HepG2 (cell line): ENCODE results near the gene NEK3. TPM values are rescaled to one million over a fixed set of nuclear protein-coding genes. Genes with fewer than 3 reads are reported as not detected.

Experiments
- BCL3 ChIP-seq: sonication (generic); formaldehyde crosslinking; IDR thresholded peaks from 2 replicates; pipeline ENCODE4 v1.5.1; 2020; ENCODE audit warnings: mild to moderate bottlenecking, missing genetic modification reagents, moderate library complexity
- IRF2 ChIP-seq: IDR thresholded peaks from 2 replicates; pipeline ENCODE4 v1.6.1; 2018; ENCODE audit warnings: missing genetic modification reagents, missing compliant biosample characterization
- KLF16 ChIP-seq, 2 experiments: sonication (generic) in 1 of 2; formaldehyde crosslinking in 1 of 2; IDR thresholded peaks; 2 replicates each; pipeline versions ENCODE4 v1.6.1 to v1.8.0; 2016 to 2023; ENCODE audit warnings: missing genetic modification reagents in 2 of 2, missing compliant biosample characterization in 1 of 2
- SMARCE1 ChIP-seq: fragments of 450-650 bp; IDR thresholded peaks from 2 replicates; pipeline ENCODE4 v1.6.1; 2017; ENCODE audit warnings: borderline replicate concordance
- SNRNP70 ChIP-seq: fragments of 200-400 bp; formaldehyde crosslinking; IDR thresholded peaks from 2 replicates; pipeline ENCODE4 v1.6.1; 2017; ENCODE audit warnings: mild to moderate bottlenecking, low read depth, low read length, moderate library complexity
- STAG1 ChIP-seq: sonication (generic); formaldehyde crosslinking; IDR thresholded peaks from 2 replicates; pipeline ENCODE4 v1.4.0; 2020; ENCODE audit warnings: missing genetic modification reagents
- SYNCRIP ChIP-seq: fragments of 200-400 bp; formaldehyde crosslinking; IDR thresholded peaks from 2 replicates; pipeline ENCODE4 v1.6.1; 2018; ENCODE audit warnings: mild to moderate bottlenecking, low read depth, low read length; ENCODE audit not compliant: insufficient read depth
- UBTF ChIP-seq: sonication (generic); formaldehyde crosslinking; IDR thresholded peaks from 2 replicates; pipeline ENCODE4 v1.4.0; 2020; ENCODE audit warnings: mild to moderate bottlenecking, missing genetic modification reagents
- XBP1 ChIP-seq: sonication (generic); formaldehyde crosslinking; IDR thresholded peaks from 2 replicates; pipeline ENCODE4 v1.5.0; 2020; ENCODE audit warnings: missing genetic modification reagents
- ZFP41 ChIP-seq: sonication (generic); formaldehyde crosslinking; IDR thresholded peaks from 2 replicates; pipeline ENCODE4 v1.4.0; 2020; ENCODE audit warnings: mild to moderate bottlenecking, missing genetic modification reagents, borderline replicate concordance
- ZFP62 ChIP-seq: sonication (generic); formaldehyde crosslinking; IDR thresholded peaks from 2 replicates; pipeline ENCODE4 v1.4.0; 2020; ENCODE audit warnings: missing genetic modification reagents
- ZMAT5 ChIP-seq: sonication (generic); formaldehyde crosslinking; IDR thresholded peaks from 2 replicates; pipeline ENCODE4 v1.5.0; 2020; ENCODE audit warnings: mild to moderate bottlenecking, low read depth, missing genetic modification reagents, borderline replicate concordance
- ZNF280D ChIP-seq: sonication (generic); formaldehyde crosslinking; IDR thresholded peaks from 2 replicates; pipeline ENCODE4 v1.5.1; 2020; ENCODE audit warnings: mild to moderate bottlenecking, missing genetic modification reagents
- ZNF329 ChIP-seq: sonication (generic); formaldehyde crosslinking; IDR thresholded peaks from 2 replicates; pipeline ENCODE4 v1.9.0; 2021; ENCODE audit warnings: low read depth, mild to moderate bottlenecking, missing genetic modification reagents
- ZNF431 ChIP-seq: sonication (generic); formaldehyde crosslinking; IDR thresholded peaks from 2 replicates; pipeline ENCODE4 v1.9.0; 2022; ENCODE audit warnings: missing genetic modification reagents, low read depth, mild to moderate bottlenecking, borderline replicate concordance
- ZNF546 ChIP-seq: sonication (generic); formaldehyde crosslinking; conservative IDR thresholded peaks from 2 replicates; pipeline ENCODE4 v1.8.1; 2023; ENCODE audit warnings: mild to moderate bottlenecking, missing genetic modification reagents
- ZNF781 ChIP-seq: sonication (generic); formaldehyde crosslinking; IDR thresholded peaks from 2 replicates; pipeline ENCODE4 v1.5.1; 2020; ENCODE audit warnings: borderline replicate concordance, mild to moderate bottlenecking, missing genetic modification reagents; ENCODE audit errors: not compliant biosample characterization
- ZNF792 ChIP-seq: IDR thresholded peaks from 2 replicates; pipeline ENCODE4 v1.6.1; 2016
- polyA plus RNA-seq, 8 experiments: library from polyadenylated mRNA; depleted of rRNA in 3 of 8; stranded (reverse) in 7 of 8; unstranded in 1 of 8; fragments of >200 nt; fragmentation: Illumina TruSeq in 4 of 8; extraction: Trizol in 4 of 8; gene quantifications; 2 replicates each; pipeline versions ENCODE4 v1.2.1 to v1.2.3, GENCODE V29; 2011 to 2016; ENCODE audit warnings: low read depth in 4 of 8, missing spikeins in 1 of 8, mixed read lengths in 1 of 8; ENCODE audit not compliant: insufficient read depth in 1 of 8
- total RNA-seq, 5 experiments: library from RNA; depleted of rRNA; stranded (reverse); fragments of >200 nt; fragmentation: Illumina TruSeq; extraction: Trizol; gene quantifications; 2 replicates each; pipeline ENCODE4 v1.2.3, GENCODE V29; 2016; ENCODE audit warnings: low read depth in 1 of 5
- TF ChIP-seq, protein P1 (sequence below): sonication (generic); formaldehyde crosslinking; IDR thresholded peaks from 2 replicates; pipeline ENCODE4 v1.4.0; 2020; ENCODE audit warnings: missing genetic modification reagents, borderline replicate concordance

NEK3 gene
- total and polyA plus RNA-seq, 2 of the 13 experiments (the other 11 are each of a cell fraction or from before 2014, with no cell fraction given), result 36.7 to 68.2 TPM

GRCh38 chr13:52194184-52194868, 34.9 kb upstream of the NEK3 start (continued):
- peak; percentile 13 for TF ChIP-seq STAG1
- TF ChIP-seq ZFP62 (CRISPR knock-in tag), result no peak
- TF ChIP-seq ZNF792 (CRISPR knock-in tag), result peak; percentile 95; the same call in 1 of the 2 replicates
- TF ChIP-seq, protein P1, sequence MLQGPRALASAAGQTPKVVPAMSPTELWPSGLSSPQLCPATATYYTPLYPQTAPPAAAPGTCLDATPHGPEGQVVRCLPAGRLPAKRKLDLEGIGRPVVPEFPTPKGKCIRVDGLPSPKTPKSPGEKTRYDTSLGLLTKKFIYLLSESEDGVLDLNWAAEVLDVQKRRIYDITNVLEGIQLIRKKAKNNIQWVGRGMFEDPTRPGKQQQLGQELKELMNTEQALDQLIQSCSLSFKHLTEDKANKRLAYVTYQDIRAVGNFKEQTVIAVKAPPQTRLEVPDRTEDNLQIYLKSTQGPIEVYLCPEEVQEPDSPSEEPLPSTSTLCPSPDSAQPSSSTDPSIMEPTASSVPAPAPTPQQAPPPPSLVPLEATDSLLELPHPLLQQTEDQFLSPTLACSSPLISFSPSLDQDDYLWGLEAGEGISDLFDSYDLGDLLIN (CRISPR knock-in tag), result no peak
- TF ChIP-seq ZNF329 (CRISPR knock-in tag), result no peak
- no peak for TF ChIP-seq ZMAT5 (CRISPR knock-in tag)
- peak; percentile 93; the same call in 1 of the 2 replicates for TF ChIP-seq ZFP41 (CRISPR knock-in tag)
- TF ChIP-seq SMARCE1, result no peak
- no peak for TF ChIP-seq SNRNP70
- peak; percentile 73 for TF ChIP-seq BCL3 (CRISPR knock-in tag)
- peak; percentile 84; the same call in 1 of the 2 replicates for TF ChIP-seq ZNF280D (CRISPR knock-in tag)
- TF ChIP-seq IRF2 (CRISPR knock-in tag), result peak; percentile 97
- TF ChIP-seq UBTF (CRISPR knock-in tag), result peak; percentile 90
- TF ChIP-seq ZNF431 (CRISPR knock-in tag), result peak; percentile 85; the same call in 1 of the 2 replicates
- TF ChIP-seq ZNF546 (CRISPR knock-in tag), result no peak
- TF ChIP-seq XBP1 (CRISPR knock-in tag), result no peak
- TF ChIP-seq KLF16 (CRISPR knock-in tag; IDR thresholded peaks at IDR 0.05), result peak; percentile 72 to 93; a peak in 2 of 4 replicates
- TF ChIP-seq ZNF781 (CRISPR knock-in tag), result peak; percentile 83
- TF ChIP-seq SYNCRIP, result no peak
